ENCODE data around the gene SYCP1.

GRCh38 chr1:114982251-114982650 lies 127.6 kb downstream of the SYCP1 start:
- TF ChIP-seq FOXM1 (IDR thresholded peaks at IDR 0.05; ENCODE audit: low read depth, low read length) (no peak), MEF2A (IDR thresholded peaks at IDR 0.05; ENCODE audit: insufficient read depth, low read depth, low read length) (no peak), CHD1 (IDR thresholded peaks at IDR 0.05; ENCODE audit: low read depth, low read length) (no peak)
